ENCODE measurements around the gene EDAR. TPM values are rescaled to one million over a fixed set of nuclear protein-coding genes. Genes with fewer than 3 reads are reported as not detected.

The EDAR gene
- total RNA-seq, 4 donors from 2014 or later = not detected

GRCh38 chr2:108910541-108911396 is 78.3 kb downstream of the EDAR start:
- TF ChIP-seq CTCF (IDR thresholded peaks at IDR 0.05; ENCODE audit: low read depth) = no peak

GRCh38 chr2:108910011-108910431 is 79.0 kb downstream of the EDAR start:
- no peak for TF ChIP-seq CTCF (IDR thresholded peaks at IDR 0.05; ENCODE audit: low read depth)

GRCh38 chr2:108909275-108909823 is 79.7 kb downstream of the EDAR start:
- TF ChIP-seq CTCF (IDR thresholded peaks at IDR 0.05; ENCODE audit: low read depth) = no peak

- no peak for TF ChIP-seq CTCF (IDR thresholded peaks at IDR 0.05; ENCODE audit: low read depth)
These were observed 80.3 kb downstream of the EDAR start for GRCh38 chr2:108908713-108909070.

- no peak for TF ChIP-seq CTCF (IDR thresholded peaks at IDR 0.05; ENCODE audit: low read depth)
These were observed 81.0 kb downstream of the EDAR start for GRCh38 chr2:108907822-108908712.

GRCh38 chr2:108906403-108907077 is 82.5 kb downstream of the EDAR start:
- no peak for TF ChIP-seq CTCF (IDR thresholded peaks at IDR 0.05; ENCODE audit: low read depth)

Data from subcutaneous adipose tissue (tissue), 4 donors.